Measurements from ENCODE around the gene KIF17. TPM values are rescaled to one million over a fixed set of nuclear protein-coding genes. Genes with fewer than 3 reads are reported as not detected.

KIF17 gene
- total and polyA plus RNA-seq, 2 of the 4 experiments (the other 2 are of a cell fraction), result 4.5 to 5.7 TPM

- DNase-seq (no peak), ATAC-seq (ENCODE audit: low read depth) (no peak)
- no peak overlapping the region for H2AK9ac ChIP-seq (replicated peaks; ENCODE audit: low read depth, low read length, poor library complexity)
- H2AK5ac ChIP-seq (ENCODE audit: low read depth, low read length), result no peak overlapping the region
- no peaks in the 10 kb centered on the region for H3K79me1 ChIP-seq (ENCODE audit: low read depth in 1 of 2, low read length in 2 of 2)
- no peak overlapping the region for H2BK5ac ChIP-seq (ENCODE audit: low read depth, low read length, poor library complexity, severe bottlenecking)
- no peak overlapping the region for H2BK15ac ChIP-seq (ENCODE audit: low read depth, low read length)
- no peak overlapping the region for H4K8ac ChIP-seq (ENCODE audit: low read depth in 2 of 2, low read length in 2 of 2)
- no peaks in the 10 kb centered on the region for H3K4me1 ChIP-seq (ENCODE audit: control insufficient read depth, insufficient read depth, low read length)
- H3K27ac ChIP-seq (ENCODE audit: insufficient read depth, low read length), result no peak overlapping the region
- ChIA-PET CTCF (interaction anchor here (1.2 kb wide), 1 partner anchor 14 kb away, joined by 3 read pairs; no protein-coding TSS in a partner anchor), POLR2A (ENCODE audit: unreplicated experiment) (interaction anchor here (0.8 kb wide), 1 partner anchor 12 kb away, joined by 3 read pairs; no protein-coding TSS in a partner anchor)
- H2BK20ac ChIP-seq (ENCODE audit: low read depth, low read length), result no peak overlapping the region
- no peak for TF ChIP-seq RFX5 (IDR thresholded peaks at IDR 0.05; ENCODE audit: low read depth, low read length)
- TF ChIP-seq MXI1 (IDR thresholded peaks at IDR 0.05; ENCODE audit: borderline replicate concordance, low read depth, low read length), result no peak
- no peak for TF ChIP-seq CEBPB (IDR thresholded peaks at IDR 0.05; ENCODE audit: low read depth, low read length)
- TF ChIP-seq FOS (IDR thresholded peaks at IDR 0.05; ENCODE audit: low read depth, low read length), result no peak
- no peak for TF ChIP-seq RAD21 (IDR thresholded peaks at IDR 0.05; ENCODE audit: low read length)
- TF ChIP-seq NFE2L2 (IDR thresholded peaks at IDR 0.05; ENCODE audit: low read depth, low read length), result no peak
- TF ChIP-seq MAZ (IDR thresholded peaks at IDR 0.05; ENCODE audit: borderline replicate concordance, low read depth, low read length), result no peak
- no peak for TF ChIP-seq ELK1 (IDR thresholded peaks at IDR 0.05; ENCODE audit: borderline replicate concordance, low read depth, low read length)
- TF ChIP-seq POLR2A (IDR thresholded peaks at IDR 0.05; ENCODE audit: low read depth, low read length), result no peak
- no peak for TF ChIP-seq CHD1 (IDR thresholded peaks at IDR 0.05; ENCODE audit: low read depth, low read length)
- no peak overlapping the region; the same call in 1 of the 2 replicates for H3K4ac ChIP-seq (ENCODE audit: low read depth, low read length)
- no peak overlapping the region for H3K9ac ChIP-seq (ENCODE audit: low read depth, low read length)
- H4K20me1 ChIP-seq (ENCODE audit: insufficient read depth, low read length), result no peaks in the 10 kb centered on the region
- dilution Hi-C loops (cut with HindIII; ENCODE audit: low sequenced_read_pairs, unreplicated experiment) (no loop called here), in situ Hi-C loops (cut with MboI; ENCODE audit: low sequenced_read_pairs) (no loop called here), intact Hi-C loops (cut with micrococcal nuclease) (no loop called here)
- H2AFZ ChIP-seq (replicated peaks; ENCODE audit: low read length, poor library complexity), result no peak overlapping the region
- no peak overlapping the region for H3K14ac ChIP-seq (replicated peaks; ENCODE audit: low read depth, low read length)
- H2BK120ac ChIP-seq (ENCODE audit: low read depth, low read length), result no peak overlapping the region
- 44% methylated on average over 6 of the region's 18 CpGs; no CpG with 5 or more reads in 1 of the 2 experiments for WGBS, 2 experiments (ENCODE audit: extremely low coverage in 2 of 2, insufficient read length in 1 of 2)
- H3K9me1 ChIP-seq (ENCODE audit: insufficient read depth, low read length), result peaks cover 8% of the 10 kb centered on the region; the same call in 1 of the 2 replicates
- H3K9me3 ChIP-seq (ENCODE audit: control insufficient read depth, insufficient read depth, low read length), result no peaks in the 10 kb centered on the region
- no peak overlapping the region for H4K5ac ChIP-seq (ENCODE audit: low read depth, low read length)
- no peak overlapping the region for H3K56ac ChIP-seq (ENCODE audit: extremely low read depth, insufficient read depth, low read length)
- H3K4me3 ChIP-seq (ENCODE audit: insufficient read depth, low read depth, low read length), result no peak overlapping the region
- no peak overlapping the region for H3K18ac ChIP-seq (ENCODE audit: low read depth, low read length)
- H3K4me2 ChIP-seq (ENCODE audit: low read depth, low read length), result no peak overlapping the region
- no peaks in the 10 kb centered on the region for H3K36me3 ChIP-seq (ENCODE audit: control insufficient read depth, insufficient read depth, low read length)
- no peak overlapping the region; the same call in 1 of the 2 replicates for H4K91ac ChIP-seq (ENCODE audit: insufficient read depth, low read depth, low read length)
- H3K23ac ChIP-seq (ENCODE audit: low read depth, low read length), result no peak overlapping the region
- no TSS peak for BruUV-seq (replicated peaks)
- no peaks in the 10 kb centered on the region for H3K27me3 ChIP-seq (ENCODE audit: control insufficient read depth, insufficient read depth, low read length)
Observed at GRCh38 chr1:20710469-20711284, 7.1 kb downstream of the KIF17 start.

Measured in IMR-90 (cell line).